Activated CD4-positive, alpha-beta memory T cell treated with anti-CD3 and anti-CD28 coated beads for 36 hours (primary cell): ENCODE data around the gene PBX3. TPM values are rescaled to one million over a fixed set of nuclear protein-coding genes. Genes with fewer than 3 reads are reported as not detected.

Experiments used
- CTCF ChIA-PET: fragments of 350-600 bp; sonication (Branson Sonifier 250); formaldehyde crosslinking; loops from one replicate; lab custom pipeline; 2021; ENCODE audit warnings: antibody characterized with exemption, inconsistent platforms; lab: Charles Lee
- POLR2A ChIA-PET: fragments of 350-600 bp; sonication (Branson Sonifier 250); formaldehyde crosslinking; loops from one replicate; lab custom pipeline; 2021; ENCODE audit warnings: antibody characterized with exemption; lab: Charles Lee
- DNase-seq: peaks from one replicate; pipeline ENCODE4 v3.0.0-alpha.2; 2020
- H3K27ac Mint-ChIP-seq: one replicate; pipeline ENCODE4 v1.8.0; 2021; ENCODE audit warnings: mixed read lengths
- H3K27me3 Mint-ChIP-seq: one replicate; pipeline ENCODE4 v1.8.0; 2021; ENCODE audit warnings: mixed read lengths
- H3K36me3 Mint-ChIP-seq: one replicate; pipeline ENCODE4 v1.8.0; 2021; ENCODE audit warnings: mixed read lengths
- H3K4me1 Mint-ChIP-seq: one replicate; pipeline ENCODE4 v1.8.0; 2021; ENCODE audit warnings: low read depth, mixed read lengths
- H3K4me3 Mint-ChIP-seq: one replicate; pipeline ENCODE4 v1.8.0; 2021; ENCODE audit warnings: mild to moderate bottlenecking, mixed read lengths
- H3K9me3 Mint-ChIP-seq: one replicate; pipeline ENCODE4 v1.8.0; 2021; ENCODE audit warnings: mixed read lengths
- intact Hi-C: fragments of 100-400 bp; cut with micrococcal nuclease; formaldehyde crosslinking; loops from one replicate; pipeline ENCODE4 v1.15.1; 2023
- total RNA-seq, 2 experiments: library from RNA; stranded (reverse); gene quantifications; one replicate each; pipeline ENCODE4 v1.2.3, GENCODE V29; 2021

Gene PBX3
- total RNA-seq, 2 experiments from 2014 or later: 11.9 to 12.7 TPM

DNA sequence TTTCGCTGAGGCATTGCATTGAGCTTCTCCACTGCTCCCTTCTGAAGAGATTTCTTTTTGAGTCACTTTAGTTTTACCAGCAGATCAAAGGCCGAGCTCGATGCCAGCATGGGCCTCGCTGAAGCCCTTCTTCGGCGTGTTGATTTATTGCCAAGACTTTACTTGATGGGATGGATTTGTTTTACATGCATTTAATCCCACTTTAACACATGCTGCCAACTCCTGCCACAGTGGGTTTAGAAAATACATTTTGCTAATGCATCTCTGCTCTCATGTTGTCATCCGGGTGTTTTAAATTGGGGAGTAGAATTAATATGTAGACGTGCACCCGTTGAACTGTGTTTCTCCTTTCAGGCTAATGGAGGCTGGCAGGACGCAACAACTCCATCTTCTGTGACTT, 218.3 kb downstream of the PBX3 start:
- intact Hi-C loops: no loop called here
- CTCF ChIA-PET: interaction anchor here (0.6 kb wide), 1 partner anchor 288 kb away, joined by 3 read pairs; no protein-coding TSS in a partner anchor
- DNase-seq: no peak
- Mint-ChIP-seq H3K36me3 (peaks cover 9% of the 10 kb centered on the region), H3K27me3 (no peaks in the 10 kb centered on the region), H3K27ac (no peak overlapping the region), H3K4me3 (no peak overlapping the region), H3K4me1 (peaks cover 15% of the 10 kb centered on the region), H3K9me3 (no peaks in the 10 kb centered on the region)
- POLR2A ChIA-PET: interaction anchor here (0.6 kb wide), 1 partner anchor 315 kb away, joined by 3 read pairs; no protein-coding TSS in a partner anchor

DNA sequence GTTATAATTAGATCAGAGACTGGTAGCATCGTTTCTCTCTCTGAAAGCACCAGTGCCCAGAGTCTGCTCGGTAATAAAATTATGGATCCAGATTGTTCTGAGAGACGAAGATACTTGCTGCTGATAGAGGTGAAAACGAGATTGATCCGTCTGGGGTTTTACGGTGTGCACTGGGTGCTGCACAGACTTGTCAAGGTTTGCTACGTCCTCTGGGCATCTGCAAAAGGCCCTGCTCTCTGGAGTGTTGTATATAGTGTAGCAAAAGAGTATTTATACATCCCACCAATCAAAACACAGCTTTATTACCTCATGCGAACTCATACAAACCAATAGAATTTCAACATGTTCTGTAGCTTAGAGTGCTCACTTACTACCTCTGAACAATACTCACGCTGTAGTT, 219.3 kb downstream of the PBX3 start:
- no peak overlapping the region for H3K4me3 Mint-ChIP-seq
- H3K27ac Mint-ChIP-seq: no peak overlapping the region
- POLR2A ChIA-PET: no interaction called here

DNA sequence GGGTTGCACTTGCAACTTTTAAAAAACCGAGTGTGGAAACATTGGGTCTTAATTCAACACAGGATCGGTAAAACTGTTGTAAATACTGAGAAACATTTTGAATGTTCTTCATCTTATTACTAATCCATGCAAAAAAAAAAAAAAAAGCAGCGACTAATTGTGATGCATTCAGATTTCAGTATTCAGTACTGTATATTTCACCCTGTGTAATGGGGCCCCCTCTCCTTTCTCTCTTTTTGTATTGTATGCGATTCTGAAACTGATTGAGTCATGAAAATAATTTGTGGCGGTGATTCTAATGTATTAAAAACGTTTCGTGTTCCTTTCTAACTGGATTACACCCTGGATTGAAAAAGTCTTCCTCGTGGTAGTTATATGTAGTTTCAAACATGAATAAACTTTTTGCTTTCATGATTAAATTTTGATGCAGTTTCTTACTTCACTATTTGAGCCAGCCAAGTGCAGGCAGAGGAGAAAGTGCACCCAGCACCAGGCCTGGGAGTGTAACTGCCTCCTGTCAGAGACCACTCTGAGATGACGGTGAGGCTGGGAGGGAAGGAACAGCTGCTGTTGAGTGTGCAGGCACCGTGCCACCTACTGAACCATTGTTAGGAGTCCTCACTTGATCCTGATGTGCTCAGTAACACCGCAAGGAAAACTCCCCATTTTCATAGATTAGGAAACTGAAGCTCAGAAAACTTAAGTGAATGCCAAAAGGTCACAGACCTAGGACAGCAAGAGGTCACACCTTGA, 220.0 kb downstream of the PBX3 start:
- Mint-ChIP-seq H3K4me1 (peaks cover 15% of the 10 kb centered on the region), H3K27ac (no peak overlapping the region), H3K36me3 (peaks cover 3% of the 10 kb centered on the region), H3K27me3 (no peaks in the 10 kb centered on the region), H3K4me3 (no peak overlapping the region), H3K9me3 (no peaks in the 10 kb centered on the region)
- intact Hi-C loops: no loop called here
- ChIA-PET POLR2A (no interaction called here), CTCF (no interaction called here)
- DNase-seq: peak; percentile 24

More for the DNA sequence above, 219.3 kb downstream of the PBX3 start:
- Mint-ChIP-seq H3K36me3 (peaks cover 5% of the 10 kb centered on the region), H3K9me3 (no peaks in the 10 kb centered on the region), H3K4me1 (peaks cover 15% of the 10 kb centered on the region), H3K27me3 (no peaks in the 10 kb centered on the region)
- no peak for DNase-seq
- CTCF ChIA-PET: no interaction called here
- intact Hi-C loops: no loop called here

DNA sequence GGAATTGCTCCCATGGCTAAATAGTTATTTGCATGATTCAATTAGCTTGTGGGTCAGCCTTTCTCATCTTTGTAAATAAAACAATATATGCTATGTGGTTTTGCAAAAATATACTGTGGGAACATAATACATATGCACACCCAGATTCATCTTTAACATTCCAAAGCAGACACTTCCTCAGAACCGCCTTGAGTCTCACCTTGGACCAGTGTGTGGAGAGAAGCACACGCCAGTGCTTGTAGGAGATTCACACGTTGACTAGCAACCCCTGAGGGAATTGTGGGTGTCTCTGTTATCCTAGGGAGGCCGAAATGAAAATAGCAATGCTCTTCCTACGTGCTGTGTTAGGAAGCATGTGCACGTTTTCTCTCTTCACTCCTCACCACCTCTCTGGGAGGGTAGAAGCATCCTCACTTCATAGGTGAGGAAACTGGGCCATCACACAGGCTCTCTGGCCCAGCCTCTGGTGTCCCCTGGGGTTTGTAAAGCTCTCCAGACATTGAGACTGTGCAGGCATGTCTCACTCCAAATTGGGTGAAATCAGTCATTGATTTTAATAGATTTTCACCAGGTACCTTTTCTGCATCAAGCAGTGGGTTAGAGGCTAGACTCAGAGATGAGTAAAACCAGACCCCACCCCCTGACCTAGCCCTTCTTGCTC, 221.7 kb downstream of the PBX3 start:
- CTCF ChIA-PET: no interaction called here
- Mint-ChIP-seq H3K9me3 (no peaks in the 10 kb centered on the region), H3K27ac (no peak overlapping the region), H3K36me3 (peaks cover 1% of the 10 kb centered on the region), H3K4me1 (peaks cover 15% of the 10 kb centered on the region), H3K4me3 (no peak overlapping the region), H3K27me3 (no peaks in the 10 kb centered on the region)
- POLR2A ChIA-PET: no interaction called here
- DNase-seq: no peak
- intact Hi-C loops: no loop called here

DNA sequence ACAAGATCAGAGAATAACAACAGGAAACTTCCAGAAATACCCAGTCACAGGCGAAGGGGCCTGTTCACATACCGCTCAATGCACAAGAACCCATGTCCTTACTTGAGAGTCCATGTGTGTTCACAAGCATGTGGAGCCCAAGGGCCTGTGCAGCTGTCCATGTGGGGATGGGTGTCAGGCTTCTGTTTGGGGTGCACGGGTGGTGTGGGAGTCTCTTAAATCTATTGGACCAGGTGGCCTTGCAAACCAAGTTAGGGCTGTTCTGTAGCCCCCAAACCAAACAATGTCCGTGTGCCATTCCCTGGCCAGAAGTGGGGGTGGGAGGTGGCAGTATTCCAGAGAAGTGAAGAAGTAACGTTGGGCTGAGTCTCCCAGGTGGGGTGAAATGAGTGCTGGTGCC, 222.3 kb downstream of the PBX3 start:
- ChIA-PET CTCF (no interaction called here), POLR2A (no interaction called here)
- Mint-ChIP-seq H3K27ac (no peak overlapping the region), H3K4me1 (peaks cover 15% of the 10 kb centered on the region), H3K9me3 (no peaks in the 10 kb centered on the region), H3K27me3 (no peaks in the 10 kb centered on the region), H3K4me3 (no peak overlapping the region), H3K36me3 (peaks cover 1% of the 10 kb centered on the region)
- DNase-seq: no peak
- intact Hi-C loops: no loop called here

DNA sequence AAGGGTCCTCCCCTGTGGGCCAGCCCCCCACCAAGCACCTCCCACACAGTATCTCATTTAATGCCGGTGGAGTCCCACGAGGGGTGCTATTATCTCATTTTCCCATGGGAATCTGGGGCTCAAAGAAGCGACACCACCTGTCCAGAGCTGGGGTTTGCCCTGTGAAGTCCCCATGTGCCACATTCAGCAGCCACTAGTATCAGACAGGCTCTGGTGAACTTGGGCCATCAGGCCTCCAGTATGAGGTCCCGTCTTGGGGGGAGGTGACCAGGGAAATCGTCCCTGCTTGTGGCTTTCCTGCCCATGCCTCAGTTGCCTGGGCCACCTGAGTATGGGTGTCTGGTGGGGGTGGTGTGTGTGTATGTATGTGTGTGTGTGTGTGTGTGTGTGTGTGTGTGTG, 222.7 kb downstream of the PBX3 start:
- peaks cover 1% of the 10 kb centered on the region for H3K36me3 Mint-ChIP-seq
- DNase-seq: no peak
- peaks cover 1% of the 10 kb centered on the region for H3K9me3 Mint-ChIP-seq
- peaks cover 15% of the 10 kb centered on the region for H3K4me1 Mint-ChIP-seq
- no peaks in the 10 kb centered on the region for H3K27me3 Mint-ChIP-seq
- no peak overlapping the region for H3K27ac Mint-ChIP-seq
- intact Hi-C loops: no loop called here
- H3K4me3 Mint-ChIP-seq: no peak overlapping the region
- ChIA-PET CTCF (no interaction called here), POLR2A (interaction anchor here (0.6 kb wide), 1 partner anchor 271 kb away, joined by 3 read pairs; no protein-coding TSS in a partner anchor)

DNA sequence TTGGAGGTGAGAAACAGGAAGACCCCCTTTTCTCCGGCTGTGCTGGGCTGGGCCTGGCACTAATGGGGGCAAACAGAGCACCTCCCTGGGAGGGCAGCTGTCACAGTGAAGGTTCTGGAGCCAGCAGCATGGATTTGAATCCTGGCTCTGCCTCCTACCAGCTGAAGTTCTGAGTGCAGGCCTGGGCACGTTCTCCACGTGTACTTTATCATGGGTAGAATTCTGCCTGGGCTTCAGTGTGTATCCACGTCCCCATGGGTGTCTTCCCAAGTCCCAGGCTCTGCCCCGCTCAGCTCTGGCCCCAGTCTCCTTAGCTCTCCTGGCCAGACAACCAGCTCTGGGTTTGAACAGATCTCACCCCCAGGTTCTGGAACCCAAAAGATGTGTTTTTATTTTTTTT, 223.2 kb downstream of the PBX3 start:
- H3K27me3 Mint-ChIP-seq: no peaks in the 10 kb centered on the region
- CTCF ChIA-PET: no interaction called here
- POLR2A ChIA-PET: interaction anchor here (0.6 kb wide), 1 partner anchor 271 kb away, joined by 3 read pairs; no protein-coding TSS in a partner anchor
- H3K4me1 Mint-ChIP-seq: peaks cover 14% of the 10 kb centered on the region
- no peak overlapping the region for H3K4me3 Mint-ChIP-seq
- H3K9me3 Mint-ChIP-seq: peaks cover 3% of the 10 kb centered on the region
- intact Hi-C loops: no loop called here
- DNase-seq: no peak
- no peak overlapping the region for H3K27ac Mint-ChIP-seq
- peaks cover 1% of the 10 kb centered on the region for H3K36me3 Mint-ChIP-seq

DNA sequence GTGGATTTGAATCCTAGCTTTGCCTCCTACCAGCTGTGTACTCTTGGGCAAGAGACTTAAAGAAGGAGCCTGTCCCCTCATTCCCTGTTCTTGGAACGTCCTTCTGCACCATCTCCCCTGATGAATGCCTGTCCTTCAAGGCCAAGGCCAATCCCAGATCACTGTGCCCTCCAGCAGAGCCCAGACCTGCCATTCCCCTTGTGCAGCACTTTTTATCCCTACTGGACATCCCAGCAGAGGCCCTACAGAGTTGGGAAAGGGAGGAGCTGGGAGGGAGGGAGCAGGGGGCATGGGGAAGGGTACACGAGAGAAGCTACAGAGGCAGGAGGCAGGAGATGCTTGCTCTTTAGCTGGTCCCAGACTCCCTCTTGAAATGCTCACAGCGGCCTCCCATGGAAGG, 223.9 kb downstream of the PBX3 start:
- no peak for DNase-seq
- Mint-ChIP-seq H3K4me1 (peaks cover 14% of the 10 kb centered on the region), H3K9me3 (peaks cover 5% of the 10 kb centered on the region), H3K27ac (no peak overlapping the region), H3K36me3 (peaks cover 1% of the 10 kb centered on the region), H3K4me3 (no peak overlapping the region), H3K27me3 (no peaks in the 10 kb centered on the region)
- ChIA-PET POLR2A (no interaction called here), CTCF (no interaction called here)
- intact Hi-C loops: no loop called here

DNA sequence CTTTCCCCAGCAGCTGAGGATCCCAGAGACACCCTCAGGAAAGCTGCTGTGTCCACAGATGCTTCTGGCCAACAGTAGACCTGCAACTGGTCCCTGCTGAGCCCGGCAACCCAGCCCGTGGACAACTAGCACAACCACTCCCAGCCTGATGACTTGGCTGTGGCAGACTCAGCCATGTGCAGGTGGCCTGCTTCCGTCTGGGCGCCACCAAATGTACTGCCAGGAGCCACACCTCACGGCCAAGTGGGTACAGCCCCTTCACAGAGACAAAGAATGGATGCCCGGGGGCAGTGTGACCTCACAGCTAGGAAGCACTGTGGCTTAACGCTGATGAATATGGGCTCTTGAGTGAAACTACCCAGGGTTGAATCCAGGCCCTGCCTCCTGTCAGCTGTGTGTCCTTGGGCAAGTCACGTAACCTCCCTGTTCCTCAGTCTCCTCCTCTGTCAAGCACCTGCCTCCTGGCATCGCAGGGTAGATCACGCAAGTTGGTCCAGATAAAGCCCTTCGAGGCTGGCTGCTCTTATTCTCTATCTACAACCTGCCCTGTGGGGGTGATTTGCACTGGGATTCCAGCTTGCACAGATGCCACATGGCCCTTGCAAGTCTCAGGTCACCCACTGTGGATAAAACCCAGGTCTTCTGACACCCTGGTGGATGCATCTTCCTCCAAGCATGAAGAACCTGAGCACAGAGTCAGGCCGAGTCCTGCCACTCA, 225.0 kb downstream of the PBX3 start:
- no peak for DNase-seq
- H3K27ac Mint-ChIP-seq: no peak overlapping the region
- H3K4me1 Mint-ChIP-seq: peaks cover 4% of the 10 kb centered on the region
- no peaks in the 10 kb centered on the region for H3K27me3 Mint-ChIP-seq
- peaks cover 5% of the 10 kb centered on the region for H3K9me3 Mint-ChIP-seq
- ChIA-PET CTCF (no interaction called here), POLR2A (no interaction called here)
- no peak overlapping the region for H3K4me3 Mint-ChIP-seq
- intact Hi-C loops: no loop called here
- H3K36me3 Mint-ChIP-seq: no peaks in the 10 kb centered on the region

DNA sequence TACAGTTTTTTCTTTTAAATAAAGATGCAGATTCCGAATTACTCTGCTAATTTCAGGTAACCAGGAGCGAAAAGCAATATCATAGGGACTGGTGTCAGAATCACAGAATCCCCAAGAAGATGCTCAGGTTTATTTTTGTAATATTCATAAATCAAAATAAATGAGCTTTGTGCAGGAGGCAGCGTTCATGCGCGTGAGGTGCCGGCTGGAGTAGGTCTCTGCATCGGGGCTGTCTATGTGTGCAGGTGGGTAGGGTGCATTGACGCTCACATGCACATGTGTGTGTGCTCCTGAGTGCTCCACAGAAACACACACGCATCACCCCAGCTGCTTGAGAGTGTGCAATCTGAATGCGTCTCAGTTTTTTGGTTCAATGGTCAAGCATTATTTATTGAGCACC, 226.4 kb downstream of the PBX3 start:
- DNase-seq: no peak
- Mint-ChIP-seq H3K36me3 (no peaks in the 10 kb centered on the region), H3K27ac (no peak overlapping the region), H3K4me1 (no peaks in the 10 kb centered on the region), H3K27me3 (no peaks in the 10 kb centered on the region), H3K9me3 (peaks cover 5% of the 10 kb centered on the region), H3K4me3 (no peak overlapping the region)
- CTCF ChIA-PET: no interaction called here
- intact Hi-C loops: no loop called here
- POLR2A ChIA-PET: no interaction called here

DNA sequence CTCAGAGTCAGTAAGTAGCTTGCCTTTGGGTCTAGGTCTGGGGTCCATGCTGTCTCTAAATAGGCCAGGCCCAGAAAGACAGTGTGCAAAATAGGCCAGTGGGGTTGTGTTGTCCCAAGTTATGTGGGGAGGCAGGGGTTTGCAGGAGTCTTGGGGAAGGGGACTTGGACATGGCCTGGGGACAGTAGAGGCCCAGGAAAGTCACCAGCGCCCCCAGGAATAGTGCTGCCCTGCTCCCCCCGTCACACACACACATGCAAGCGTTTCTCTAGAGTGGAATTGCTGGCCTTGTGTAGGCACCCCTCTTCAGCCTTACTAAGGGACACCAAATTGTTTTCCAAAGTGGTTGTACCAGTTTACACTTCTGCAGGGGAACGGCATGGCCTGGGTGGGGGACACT, 227.5 kb downstream of the PBX3 start:
- no peak overlapping the region for H3K4me3 Mint-ChIP-seq
- DNase-seq: no peak
- CTCF ChIA-PET: no interaction called here
- H3K9me3 Mint-ChIP-seq: peaks cover 10% of the 10 kb centered on the region
- no peak overlapping the region for H3K27ac Mint-ChIP-seq
- H3K27me3 Mint-ChIP-seq: no peaks in the 10 kb centered on the region
- intact Hi-C loops: no loop called here
- no peaks in the 10 kb centered on the region for H3K4me1 Mint-ChIP-seq
- H3K36me3 Mint-ChIP-seq: no peaks in the 10 kb centered on the region
- POLR2A ChIA-PET: no interaction called here

DNA sequence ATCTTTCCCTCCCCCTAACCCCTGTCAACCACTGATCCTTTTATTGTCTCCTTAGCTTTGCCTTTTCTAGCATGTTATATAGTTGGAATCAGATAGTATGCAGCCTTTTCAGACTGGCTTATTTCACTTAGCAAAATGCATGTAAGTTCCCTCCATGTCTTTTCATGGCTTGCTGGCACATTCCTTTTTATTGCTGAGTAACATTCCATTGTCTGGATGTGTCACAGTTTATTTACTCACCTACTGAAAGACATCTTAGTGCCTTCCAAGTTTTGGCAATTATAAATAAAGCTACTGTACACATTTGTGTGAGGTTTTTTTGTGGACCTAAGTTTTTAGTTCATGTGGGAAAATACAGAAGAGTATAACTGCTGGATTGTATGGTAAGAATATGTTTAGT, 230.1 kb downstream of the PBX3 start:
- no peak for DNase-seq
- H3K4me1 Mint-ChIP-seq: no peaks in the 10 kb centered on the region
- H3K27me3 Mint-ChIP-seq: peaks cover 5% of the 10 kb centered on the region
- POLR2A ChIA-PET: no interaction called here
- intact Hi-C loops: no loop called here
- H3K27ac Mint-ChIP-seq: no peak overlapping the region
- CTCF ChIA-PET: no interaction called here
- H3K36me3 Mint-ChIP-seq: no peaks in the 10 kb centered on the region
- no peak overlapping the region for H3K4me3 Mint-ChIP-seq
- H3K9me3 Mint-ChIP-seq: peaks cover 18% of the 10 kb centered on the region
